G401.6 (cell line): ENCODE data around the gene ELFN2.
"Not testable (repeated sequence)": the region's sequence is repeated elsewhere in the genome, so short reads cannot be mapped to it uniquely, and the experiment has no call there.

Source experiments
- FAIRE-seq: peaks from 2 replicates; lab custom pipeline; 2012; peaks lifted over from hg19 to GRCh38; lab: Jason Lieb, UNC

The ELFN2 gene

DNA sequence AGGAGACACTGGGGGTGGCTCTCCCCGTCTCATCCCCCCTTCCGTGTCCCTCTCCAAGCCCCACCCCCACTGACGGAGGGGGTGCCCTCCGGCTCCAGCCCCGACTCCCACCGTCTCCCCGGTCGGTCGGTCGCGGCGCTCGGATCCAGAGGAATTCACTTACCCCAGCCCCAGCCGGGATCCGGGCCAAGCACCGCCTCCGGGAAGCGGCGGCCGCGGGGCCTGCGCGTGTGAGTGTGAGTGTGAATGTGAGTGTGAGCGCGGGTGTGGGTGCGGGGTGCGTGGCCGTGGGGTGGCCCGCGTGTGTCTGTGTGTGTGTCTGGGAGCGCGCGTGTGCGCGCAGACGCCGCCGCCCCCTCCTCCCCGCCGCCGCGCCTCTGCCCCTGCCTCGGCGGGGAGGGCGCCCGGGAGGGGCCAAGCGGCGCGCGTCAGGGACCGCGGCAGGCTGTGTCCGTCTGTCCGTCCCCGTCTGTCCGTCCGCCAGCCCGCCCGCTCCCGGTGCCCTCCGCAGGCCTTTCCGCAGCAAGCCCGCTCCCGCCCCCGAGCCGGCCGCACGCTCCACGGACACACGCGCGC is at the start of gene ELFN2:
Gene ELFN2, minus strand, starts transcription at position 345 of the 576 bp plus-strand sequence. CDS start 51,945 bp downstream, outside the sequence.
- no peak for FAIRE-seq

DNA sequence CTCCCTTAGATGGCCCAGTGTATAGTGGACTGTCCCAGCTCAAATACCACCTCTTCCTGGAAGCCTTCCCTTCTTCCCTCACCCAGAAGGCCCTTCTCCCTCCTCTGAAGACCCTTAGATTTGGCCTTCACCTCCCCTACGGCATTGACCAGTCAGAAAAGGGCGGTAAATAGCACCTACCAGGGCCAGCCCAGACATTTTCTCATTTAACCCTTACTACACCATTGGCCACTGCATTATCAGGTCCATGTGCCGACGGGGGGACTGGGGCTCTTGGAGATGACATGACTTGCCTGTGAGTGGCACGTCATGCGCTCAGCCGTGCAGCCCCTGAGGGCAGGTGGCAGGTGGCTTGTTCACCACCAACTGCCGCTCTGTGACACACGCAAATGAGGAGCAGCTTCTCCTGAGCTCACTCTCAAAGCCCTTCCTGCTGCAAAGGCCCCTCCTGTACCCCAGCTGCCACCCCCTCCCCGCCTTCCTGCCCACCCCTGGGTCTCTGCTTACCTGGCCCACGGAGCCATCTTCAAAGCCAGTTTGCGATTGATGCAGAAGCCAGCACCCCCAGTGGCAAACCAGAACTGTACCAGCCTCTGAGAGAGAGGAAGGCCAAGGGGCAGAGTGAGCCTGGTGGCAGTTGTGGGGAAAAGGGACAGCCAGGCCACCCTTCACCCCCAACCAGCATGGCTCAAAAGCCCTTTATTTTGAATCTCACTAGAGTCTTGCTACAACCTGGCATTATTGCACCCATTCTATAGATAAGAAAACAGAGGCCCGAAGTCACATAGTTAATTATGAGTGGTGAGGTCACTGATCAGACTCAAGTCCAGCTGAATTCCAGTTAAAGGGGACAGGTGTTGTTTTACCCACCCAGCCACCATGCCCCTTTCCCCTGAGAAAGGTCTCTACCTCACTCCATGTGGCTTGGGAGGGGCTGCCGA is 49.4 kb upstream of the ELFN2 start:
- no peak for FAIRE-seq

- no peak for FAIRE-seq
These were observed 47.3 kb upstream of the ELFN2 start for GRCh38 chr22:37474447-37475090.

GRCh38 chr22:37473437-37473946 is 46.2 kb upstream of the ELFN2 start:
- no peak for FAIRE-seq

DNA sequence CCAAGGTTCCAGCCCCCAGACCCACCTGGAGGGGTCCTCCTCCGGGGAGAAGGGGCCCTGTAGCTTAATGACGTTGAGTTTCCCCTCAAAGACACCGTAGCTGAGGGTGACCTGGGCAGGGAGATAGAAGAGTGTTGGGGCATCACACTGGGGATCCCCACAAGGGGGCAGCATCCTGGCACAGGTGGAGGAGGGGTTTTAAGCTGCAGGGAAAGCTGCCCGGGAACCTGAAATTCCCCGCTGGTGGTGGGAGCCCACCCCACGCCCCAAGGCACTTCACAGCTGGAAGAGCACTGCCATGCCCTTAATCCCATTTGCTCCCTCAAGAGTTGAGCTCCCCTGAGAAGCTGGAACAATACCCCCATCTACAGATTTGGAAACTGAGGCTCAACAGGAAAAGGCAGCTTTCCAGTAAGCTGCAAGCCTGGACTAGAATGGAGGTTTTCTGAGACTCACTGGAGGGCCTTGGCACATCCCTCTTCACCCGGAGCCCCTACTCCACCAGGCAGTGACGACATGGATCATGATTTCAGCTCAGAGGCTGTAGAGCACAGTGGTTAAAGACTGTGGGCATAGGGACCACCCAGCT is 45.2 kb upstream of the ELFN2 start:
- no peak for FAIRE-seq

- no peak for FAIRE-seq
These were observed 44.6 kb upstream of the ELFN2 start for GRCh38 chr22:37471727-37472417.

GRCh38 chr22:37470087-37470445 is 42.8 kb upstream of the ELFN2 start:
- no peak for FAIRE-seq

- no peak for FAIRE-seq
These were observed 42.3 kb upstream of the ELFN2 start for GRCh38 chr22:37469416-37470086.

GRCh38 chr22:37468201-37468695 is 41.0 kb upstream of the ELFN2 start:
- not testable (repeated sequence) for FAIRE-seq

GRCh38 chr22:37467391-37467955 is 40.2 kb upstream of the ELFN2 start:
- no peak for FAIRE-seq

DNA sequence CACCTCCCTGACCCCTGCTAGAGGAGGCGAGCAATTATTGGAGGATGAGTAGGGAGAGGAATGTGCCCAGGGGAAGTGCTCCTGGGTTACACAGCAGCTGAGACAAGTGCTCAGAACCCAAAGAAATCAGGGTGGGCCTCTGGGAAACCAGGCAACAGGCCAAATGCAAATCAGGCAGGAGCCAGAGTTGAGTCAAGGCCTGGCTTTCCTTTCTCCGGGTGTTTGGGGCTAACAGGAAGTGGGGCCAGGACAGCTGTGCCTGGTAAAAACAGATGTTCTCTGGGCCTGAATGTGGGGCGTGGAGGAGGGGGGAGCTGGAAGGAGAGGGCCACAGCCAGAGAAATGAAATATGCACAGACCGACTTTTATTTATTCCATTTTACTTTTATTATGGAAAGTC is 36.9 kb upstream of the ELFN2 start:
- FAIRE-seq = no peak

GRCh38 chr22:37462983-37463382 is 35.7 kb upstream of the ELFN2 start:
- no peak for FAIRE-seq

DNA sequence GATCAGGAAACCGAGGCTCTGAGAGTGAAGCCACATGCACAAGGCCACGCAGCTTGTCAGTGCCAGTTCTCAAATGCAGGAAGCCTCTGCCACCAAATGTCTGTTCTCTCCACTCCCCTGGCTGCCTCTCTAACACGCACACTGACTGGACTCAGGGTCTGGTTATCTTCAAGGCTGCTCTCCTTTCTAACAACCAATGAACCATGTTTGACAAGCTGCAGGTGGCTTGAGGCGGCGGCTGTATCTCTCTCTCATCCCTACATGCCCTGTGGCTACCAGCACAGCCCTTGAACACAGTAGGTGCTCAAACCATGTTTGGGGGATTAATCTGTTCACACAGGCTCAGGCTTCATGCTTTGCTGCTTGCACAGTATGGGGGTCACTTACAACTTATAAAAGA is 35.2 kb upstream of the ELFN2 start:
- no peak for FAIRE-seq

GRCh38 chr22:37461961-37462360 is 34.7 kb upstream of the ELFN2 start:
- no peak for FAIRE-seq

DNA sequence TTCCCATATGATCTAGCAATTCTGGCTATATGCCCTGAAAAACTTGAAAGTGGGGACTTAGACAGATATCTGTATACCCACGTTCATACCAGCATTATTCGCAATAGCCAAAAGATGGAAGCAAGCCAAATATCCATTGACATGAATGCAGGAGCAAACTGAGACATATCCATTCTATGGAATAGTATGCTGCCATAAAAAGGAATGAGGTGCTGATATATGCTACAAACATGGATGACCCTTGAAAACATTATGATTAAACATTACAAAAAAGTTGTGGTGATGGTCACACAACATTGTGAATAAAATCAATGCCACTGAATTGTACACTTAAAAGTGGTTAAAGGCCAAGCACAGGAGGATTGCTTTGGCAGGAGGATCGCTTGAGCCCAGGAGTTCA is 33.4 kb upstream of the ELFN2 start:
- FAIRE-seq = no peak

DNA sequence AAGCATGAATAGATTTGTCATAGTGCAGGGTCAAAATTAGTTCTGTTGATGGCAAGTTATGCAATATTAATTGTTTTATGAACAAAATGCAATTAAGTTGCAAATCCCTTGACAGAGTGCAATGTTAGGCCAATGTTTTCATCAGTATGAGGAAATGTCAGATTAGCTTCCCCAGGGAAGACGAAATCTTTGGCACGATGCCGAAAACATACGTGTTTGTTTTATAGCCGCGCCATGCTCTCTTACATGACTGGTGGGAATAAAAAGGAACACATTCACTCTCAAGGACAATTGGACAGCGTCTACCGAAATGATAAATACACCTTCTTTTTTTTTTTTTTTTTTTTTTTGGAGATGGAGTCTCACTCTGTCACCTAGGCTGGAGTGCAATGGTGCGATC is 31.9 kb upstream of the ELFN2 start:
- FAIRE-seq = no peak

DNA sequence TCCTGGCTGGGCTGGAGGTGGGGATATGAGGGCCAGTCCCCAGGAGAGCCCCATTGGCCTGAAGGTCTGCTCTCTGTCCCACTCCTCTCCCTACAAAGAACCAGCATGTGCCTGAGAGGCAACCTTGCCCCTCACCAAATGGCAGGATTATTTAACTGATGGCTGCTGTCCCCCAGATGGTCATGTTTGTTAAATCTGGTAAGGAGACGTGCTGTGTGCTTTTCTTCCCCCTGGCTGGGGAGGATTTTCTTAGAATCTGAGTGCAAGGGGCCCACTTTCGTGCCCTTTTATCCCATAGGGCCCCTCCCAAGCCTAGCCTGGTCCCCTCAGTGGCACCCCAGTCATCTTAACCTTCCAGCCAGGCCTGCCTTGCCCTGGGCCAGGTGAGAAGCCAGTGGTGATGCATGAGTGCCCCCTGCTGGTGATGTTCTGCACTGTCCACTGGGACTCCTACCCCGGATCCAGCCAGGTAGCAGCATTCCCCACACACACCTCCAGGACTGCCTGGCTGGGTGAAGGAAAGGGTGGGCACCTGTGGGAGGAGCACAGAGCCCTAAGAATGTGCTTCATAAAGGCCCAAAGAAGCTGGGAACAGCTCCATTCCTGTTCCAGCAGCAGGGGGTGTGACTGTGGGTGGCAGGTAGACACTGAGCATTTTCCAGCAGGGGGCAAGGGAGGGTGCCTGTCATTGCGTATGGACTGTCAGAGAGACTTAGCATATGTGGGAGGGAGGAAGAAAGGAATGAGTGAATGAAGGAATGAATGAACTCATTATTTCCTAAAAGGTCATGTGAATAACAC is 30.0 kb upstream of the ELFN2 start:
- FAIRE-seq = no peak

- FAIRE-seq = no peak
These were observed 29.1 kb upstream of the ELFN2 start for GRCh38 chr22:37456346-37456745.

- no peak for FAIRE-seq
These were observed 28.6 kb upstream of the ELFN2 start for GRCh38 chr22:37455896-37456295.
